GM18517 (cell line): ENCODE results near the gene PPIF.
A peak's percentile ranks its signal among the peaks of the same experiment; 100 is the strongest.
"Not testable (repeated sequence)": the region's sequence is repeated elsewhere in the genome, so short reads cannot be mapped to it uniquely, and the experiment has no call there.

ENCODE experiments used
- ATAC-seq: cut with Tn5 transposase; IDR thresholded peaks from one replicate; pipeline ENCODE4 v1.9.1; 2021; ENCODE audit warnings: mild to moderate bottlenecking, moderate library complexity; ENCODE audit not compliant: unreplicated experiment

PPIF gene

GRCh38 chr10:79329529-79329928, 17.7 kb upstream of the PPIF start:
- ATAC-seq: no peak

- ATAC-seq: peak; percentile 10
Measured at GRCh38 chr10:79331226-79331625, 16.0 kb upstream of the PPIF start.

- peak; percentile 65 for ATAC-seq
Measured at GRCh38 chr10:79331709-79332108, 15.6 kb upstream of the PPIF start.

- not testable (repeated sequence) for ATAC-seq
Measured at GRCh38 chr10:79332610-79333315, 14.5 kb upstream of the PPIF start.

- no peak for ATAC-seq
Measured at GRCh38 chr10:79333513-79333912, 13.8 kb upstream of the PPIF start.

GRCh38 chr10:79334573-79334972, 12.7 kb upstream of the PPIF start:
- ATAC-seq: no peak

- no peak for ATAC-seq
Measured at GRCh38 chr10:79335094-79335469, 12.2 kb upstream of the PPIF start.

- no peak for ATAC-seq
Measured at GRCh38 chr10:79335470-79336235, 11.6 kb upstream of the PPIF start.

GRCh38 chr10:79336276-79336675, 11.0 kb upstream of the PPIF start:
- no peak for ATAC-seq

GRCh38 chr10:79336739-79337138, 10.5 kb upstream of the PPIF start:
- no peak for ATAC-seq

GRCh38 chr10:79337783-79338469, 9.3 kb upstream of the PPIF start:
- not testable (repeated sequence) for ATAC-seq

GRCh38 chr10:79339266-79339665, 8.0 kb upstream of the PPIF start:
- no peak for ATAC-seq

GRCh38 chr10:79340646-79341244, 6.5 kb upstream of the PPIF start:
- ATAC-seq: no peak

- no peak for ATAC-seq
Measured at GRCh38 chr10:79342295-79342761, 4.9 kb upstream of the PPIF start.

GRCh38 chr10:79342811-79343561, 4.3 kb upstream of the PPIF start:
- ATAC-seq: no peak

- no peak for ATAC-seq
Measured at GRCh38 chr10:79344502-79345195, 2.6 kb upstream of the PPIF start.

GRCh38 chr10:79345241-79346011, 1.8 kb upstream of the PPIF start:
- no peak for ATAC-seq

GRCh38 chr10:79346012-79346340, 1.3 kb upstream of the PPIF start:
- no peak for ATAC-seq
